GM12878 (cell line): ENCODE results near the gene APC2. TPM values are rescaled to one million over a fixed set of nuclear protein-coding genes. Genes with fewer than 3 reads are reported as not detected.
A peak's percentile ranks its signal among the peaks of the same experiment; 100 is the strongest.

ENCODE experiments used
- ATAC-seq: fragments of 200-7000 bp; cut with Tn5 transposase; 3 replicates; pipeline ENCODE4 v1.9.1; 2020; ENCODE audit warnings: mild to moderate bottlenecking, moderate library complexity
- BruUV-seq: library from RNA; stranded (reverse); fragments of 400-500 nt; replicated peaks from 2 replicates; lab custom pipeline; 2021; lab: Mats Ljungman, UMichigan
- CTCF ChIA-PET: fragments of 300-600 bp; sonication (Branson Sonifier 250); formaldehyde crosslinking; extraction: SDS; loops from one replicate; lab custom pipeline; 2021; ENCODE audit warnings: inconsistent platforms; lab: Yijun Ruan, JAX
- POLR2A ChIA-PET: fragments of 350-600 bp; formaldehyde crosslinking; extraction: SDS; loops from one replicate; lab custom pipeline; 2021; ENCODE audit warnings: inconsistent platforms; lab: Charles Lee
- RAD21 ChIA-PET: fragments of 300-600 bp; sonication (Branson Sonifier 250); formaldehyde crosslinking; loops from one replicate; lab custom pipeline; 2023; ENCODE audit warnings: antibody characterized with exemption; ENCODE audit not compliant: unreplicated experiment; lab: Charles Lee
- SMC1A ChIA-PET: fragments of 300-600 bp; sonication (Branson Sonifier 250); formaldehyde crosslinking; loops from one replicate; lab custom pipeline; 2023; ENCODE audit not compliant: unreplicated experiment, uncharacterized antibody; lab: Charles Lee
- DNase-seq: peaks from one replicate; pipeline ENCODE4 v3.0.0-alpha.2; 2011; ENCODE audit warnings: low read depth, low spot score
- FAIRE-seq: peaks from 3 replicates; lab custom pipeline; 2011; peaks lifted over from hg19 to GRCh38; lab: Jason Lieb, UNC
- H2AFZ ChIP-seq: 2 replicates; pipeline ENCODE4 v1.6.0; 2011; ENCODE audit warnings: low read depth, low read length, control low read depth; ENCODE audit not compliant: control insufficient read depth
- H3K27ac ChIP-seq: 2 replicates; pipeline ENCODE4 v1.5.1; 2011; ENCODE audit warnings: control low read depth; ENCODE audit not compliant: control insufficient read depth, insufficient read depth
- H3K27me3 ChIP-seq, 2 experiments: replicated peaks in 1 of 2; 2 replicates each; pipeline versions ENCODE4 v1.6.0 to v1.6.1; 2011; ENCODE audit warnings: low read length in 1 of 2; ENCODE audit not compliant: control insufficient read depth in 2 of 2, insufficient read depth in 2 of 2
- H3K36me3 ChIP-seq, 2 experiments: 2 replicates each; pipeline ENCODE4 v1.5.1; 2011; ENCODE audit warnings: low read length in 1 of 2; ENCODE audit not compliant: control insufficient read depth in 2 of 2, insufficient read depth in 2 of 2
- H3K4me1 ChIP-seq: 2 replicates; pipeline ENCODE4 v1.6.1; 2011; ENCODE audit warnings: mild to moderate bottlenecking, low read length, moderate library complexity, mixed read lengths; ENCODE audit not compliant: control insufficient read depth, insufficient read depth
- H3K4me2 ChIP-seq: 2 replicates; pipeline ENCODE4 v1.6.0; 2011; ENCODE audit warnings: control low read depth; ENCODE audit not compliant: control insufficient read depth, insufficient read depth
- H3K4me3 ChIP-seq: fragments of 200-600 bp; sonication (generic); 2 replicates; pipeline ENCODE4 v1.5.1; 2016
- H3K79me2 ChIP-seq: 2 replicates; pipeline ENCODE4 v1.6.0; 2011; ENCODE audit warnings: low read length; ENCODE audit not compliant: control insufficient read depth, insufficient read depth
- H3K9ac ChIP-seq: 2 replicates; pipeline ENCODE4 v1.8.0; 2011; ENCODE audit warnings: low read length, control low read depth, mixed read lengths; ENCODE audit not compliant: control insufficient read depth, insufficient read depth
- H3K9me3 ChIP-seq: replicated peaks from 3 replicates; pipeline ENCODE4 v1.5.1; 2011; ENCODE audit warnings: mild to moderate bottlenecking, low read length; ENCODE audit not compliant: control insufficient read depth, insufficient read depth
- H4K20me1 ChIP-seq: 2 replicates; pipeline ENCODE4 v1.6.0; 2011; ENCODE audit not compliant: control insufficient read depth, insufficient read depth
- ETV6 ChIP-seq, 2 experiments: fragments of 450-650 bp in 1 of 2; IDR thresholded peaks in 1 of 2; conservative IDR thresholded peaks in 1 of 2; 2 replicates each; pipeline ENCODE4 v1.6.1; 2014; ENCODE audit warnings: antibody characterized with exemption in 1 of 2, borderline replicate concordance in 1 of 2, low read depth in 1 of 2, mild to moderate bottlenecking in 1 of 2, moderate library complexity in 1 of 2
- HSF1 ChIP-seq: fragments of 150-350 bp; IDR thresholded peaks from 2 replicates; pipeline ENCODE4 v1.6.1; 2014; ENCODE audit warnings: mild to moderate bottlenecking, low read depth, low read length
- POLR2A ChIP-seq: IDR thresholded peaks from 2 replicates; pipeline ENCODE4 v1.6.1; 2011; ENCODE audit warnings: low read depth, mild to moderate bottlenecking, low read length
- SIX5 ChIP-seq: IDR thresholded peaks from 2 replicates; pipeline ENCODE4 v1.6.1; 2011; ENCODE audit warnings: mild to moderate bottlenecking, low read depth, low read length, moderate library complexity; ENCODE audit not compliant: severe bottlenecking
- WGBS: methylation state at CpG from one replicate; pipeline ENCODE4 v1.1.6; 2016; ENCODE audit warnings: low lambda C conversion rate; ENCODE audit not compliant: insufficient replicate concordance, insufficient coverage; ENCODE audit errors: missing lambda C conversion rate; 5-methylcytosine and 5-hydroxymethylcytosine counted together
- in situ Hi-C: fragments of 300-500 bp; cut with MboI; formaldehyde crosslinking; loops from 9 replicates; pipeline ENCODE4 v1.14.3; 2018; ENCODE audit warnings: mixed read lengths
- intact Hi-C: fragments of 100-400 bp; cut with micrococcal nuclease; formaldehyde crosslinking; loops from one replicate; pipeline ENCODE4 v1.14.2; 2022; ENCODE audit not compliant: unreplicated experiment
- polyA plus RNA-seq, 11 experiments: library from polyadenylated mRNA; depleted of rRNA in 4 of 11; unstranded in 6 of 11; stranded (reverse) in 5 of 11; fragments of >200 nt; fragmentation: Nextera tagmentation in 4 of 11; fragmentation: Illumina TruSeq in 1 of 11; extraction: Ambion mirVana in 4 of 11; extraction: Trizol in 1 of 11; gene quantifications; 1 replicate in 1 of 11; 2 replicates in 10 of 11; pipeline versions ENCODE4 v1.2.1 to v1.2.3, GENCODE V29; 2011 to 2016; ENCODE audit warnings: inconsistent platforms in 2 of 11, missing spikeins in 2 of 11, low read depth in 1 of 11
- total RNA-seq, 4 experiments: library from RNA; depleted of rRNA in 3 of 4; stranded (reverse); fragments of >200 nt in 3 of 4; fragmentation: Illumina TruSeq in 1 of 4; extraction: Trizol in 1 of 4; gene quantifications; 2 replicates each; pipeline versions ENCODE4 v1.2.1 to v1.2.3, GENCODE V29; 2013 to 2021

The APC2 gene
- total and polyA plus RNA-seq, 10 of the 15 experiments (the other 5 are each of a cell fraction or from before 2014, with no cell fraction given) = under 0.01 to 0.73 (median 0.04) TPM; not detected in 5

DNA sequence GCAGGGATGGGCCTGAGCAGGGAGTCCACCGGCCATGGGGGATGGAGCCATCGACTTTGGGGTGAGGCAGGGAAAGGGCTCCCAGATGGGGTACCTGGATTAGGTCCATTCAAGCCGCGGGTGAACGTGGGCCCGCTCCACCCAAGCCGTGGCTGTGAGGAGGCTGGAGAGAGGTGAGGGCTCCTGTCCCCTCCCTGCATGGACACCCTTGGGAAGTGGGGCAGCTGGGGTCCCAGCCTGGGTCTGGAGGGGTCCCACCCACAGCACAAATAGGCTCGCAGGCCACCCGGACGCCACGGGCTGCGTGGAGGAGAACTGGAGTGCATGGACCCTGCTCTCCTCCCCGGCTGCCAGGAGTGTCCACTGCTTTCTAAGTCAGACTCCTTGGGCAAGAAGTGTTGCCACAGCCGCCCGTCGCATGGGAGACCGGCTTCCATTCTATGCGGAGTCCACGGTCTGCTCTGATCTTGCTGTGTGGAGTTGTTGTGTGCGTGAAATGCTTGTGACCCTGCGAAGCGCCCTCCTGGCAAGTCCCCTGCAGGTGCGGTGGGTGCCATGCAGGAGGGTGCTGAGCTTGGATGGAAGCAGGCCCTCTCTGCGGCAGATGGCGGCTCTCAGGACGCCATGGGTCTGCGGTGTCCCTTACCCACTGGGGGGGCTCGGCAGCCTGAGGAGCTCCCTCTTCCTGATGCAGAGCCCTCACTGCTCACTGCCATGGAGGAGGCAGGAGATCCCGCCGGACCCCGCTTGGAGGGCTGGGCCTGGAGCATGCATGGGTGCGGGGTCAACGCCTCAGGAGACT is 40.5 kb upstream of the APC2 start:
- peak overlapping the region; percentile 99 for H3K9ac ChIP-seq
- in situ Hi-C loops = no loop called here
- RAD21 ChIA-PET = no interaction called here
- POLR2A ChIA-PET = interaction anchor here (0.5 kb wide), 1 partner anchor 8 kb away, joined by 3 read pairs; no protein-coding TSS in a partner anchor
- intact Hi-C loops = no loop called here
- no peak for FAIRE-seq
- no peaks in the 10 kb centered on the region for H3K27me3 ChIP-seq
- no peak overlapping the region for H2AFZ ChIP-seq
- CTCF ChIA-PET = interaction anchor here (0.7 to 1.3 kb wide), 6 partner anchors 27 to 488 kb away, joined by 3 to 4 read pairs (median 3); no protein-coding TSS in a partner anchor
- H3K79me2 ChIP-seq = peaks cover 69% of the 10 kb centered on the region
- H4K20me1 ChIP-seq = peaks cover 26% of the 10 kb centered on the region
- WGBS = 39% methylated on average over 32 of the region's 33 CpGs
- DNase-seq = no peak
- peaks cover 40% of the 10 kb centered on the region for H3K4me1 ChIP-seq
- H3K4me2 ChIP-seq = peak overlapping the region; percentile 68
- TF ChIP-seq POLR2A = 0 out of 2 replicates have a peak, but pooled peaks have one; percentile 46
- TF ChIP-seq ETV6 (conservative IDR thresholded peaks at IDR 0.05 in 1 of 2, IDR thresholded peaks at IDR 0.05 in 1 of 2; ENCODE audit: borderline replicate concordance in 1 of 2, low read depth in 1 of 2) = no peak
- no peaks in the 10 kb centered on the region for H3K9me3 ChIP-seq
- BruUV-seq = no TSS peak
- H3K27ac ChIP-seq = peak overlapping the region; percentile 93
- peak overlapping the region; percentile 81 for H3K4me3 ChIP-seq
- SMC1A ChIA-PET = no interaction called here
- peaks cover 5 to 20% of the 10 kb centered on the region in 2 experiments for H3K36me3 ChIP-seq
- ATAC-seq = no peak

GRCh38 chr19:1410136-1410786 is 39.7 kb upstream of the APC2 start:
- no peaks in the 10 kb centered on the region for H3K9me3 ChIP-seq
- TF ChIP-seq SIX5 = no peak
- no peak for TF ChIP-seq HSF1
- TF ChIP-seq POLR2A = peak; percentile 6; the same call in 1 of the 2 replicates
- POLR2A ChIA-PET = no interaction called here
- peak overlapping the region; percentile 11; the same call in 1 of the 2 replicates for H3K27ac ChIP-seq
- peaks cover 44% of the 10 kb centered on the region for H3K4me1 ChIP-seq
- CTCF ChIA-PET = interaction anchor here (0.7 to 1.2 kb wide), 3 partner anchors 26 to 487 kb away, joined by 3 to 4 read pairs (median 3); no protein-coding TSS in a partner anchor
- no peak for DNase-seq
- H3K9ac ChIP-seq = peak overlapping the region; percentile 35; the same call in 1 of the 2 replicates
- ATAC-seq = no peak
- RAD21 ChIA-PET = no interaction called here
- in situ Hi-C loops = no loop called here
- intact Hi-C loops = no loop called here
- no peak overlapping the region for H2AFZ ChIP-seq
- H3K4me3 ChIP-seq = peak overlapping the region; percentile 81
- H3K79me2 ChIP-seq = peaks cover 75% of the 10 kb centered on the region
- WGBS = 55% methylated on average over 23 of the region's 23 CpGs
- peaks cover 5 to 20% of the 10 kb centered on the region in 2 experiments for H3K36me3 ChIP-seq
- H4K20me1 ChIP-seq = peaks cover 26% of the 10 kb centered on the region
- peak overlapping the region; percentile 68 for H3K4me2 ChIP-seq
- no peak for FAIRE-seq
- no peaks in the 10 kb centered on the region for H3K27me3 ChIP-seq
- BruUV-seq = no TSS peak
- SMC1A ChIA-PET = no interaction called here
